IPS DF 4.7 (cell line): ENCODE results near the gene RWDD3.

Experiments
- DNase-seq: peaks from one replicate; pipeline ENCODE4 v3.0.0-alpha.2; 2013; ENCODE audit warnings: low spot score; ENCODE audit errors: extremely low read depth

The RWDD3 gene, protein sequence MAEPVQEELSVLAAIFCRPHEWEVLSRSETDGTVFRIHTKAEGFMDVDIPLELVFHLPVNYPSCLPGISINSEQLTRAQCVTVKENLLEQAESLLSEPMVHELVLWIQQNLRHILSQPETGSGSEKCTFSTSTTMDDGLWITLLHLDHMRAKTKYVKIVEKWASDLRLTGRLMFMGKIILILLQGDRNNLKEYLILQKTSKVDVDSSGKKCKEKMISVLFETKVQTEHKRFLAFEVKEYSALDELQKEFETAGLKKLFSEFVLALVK

DNA sequence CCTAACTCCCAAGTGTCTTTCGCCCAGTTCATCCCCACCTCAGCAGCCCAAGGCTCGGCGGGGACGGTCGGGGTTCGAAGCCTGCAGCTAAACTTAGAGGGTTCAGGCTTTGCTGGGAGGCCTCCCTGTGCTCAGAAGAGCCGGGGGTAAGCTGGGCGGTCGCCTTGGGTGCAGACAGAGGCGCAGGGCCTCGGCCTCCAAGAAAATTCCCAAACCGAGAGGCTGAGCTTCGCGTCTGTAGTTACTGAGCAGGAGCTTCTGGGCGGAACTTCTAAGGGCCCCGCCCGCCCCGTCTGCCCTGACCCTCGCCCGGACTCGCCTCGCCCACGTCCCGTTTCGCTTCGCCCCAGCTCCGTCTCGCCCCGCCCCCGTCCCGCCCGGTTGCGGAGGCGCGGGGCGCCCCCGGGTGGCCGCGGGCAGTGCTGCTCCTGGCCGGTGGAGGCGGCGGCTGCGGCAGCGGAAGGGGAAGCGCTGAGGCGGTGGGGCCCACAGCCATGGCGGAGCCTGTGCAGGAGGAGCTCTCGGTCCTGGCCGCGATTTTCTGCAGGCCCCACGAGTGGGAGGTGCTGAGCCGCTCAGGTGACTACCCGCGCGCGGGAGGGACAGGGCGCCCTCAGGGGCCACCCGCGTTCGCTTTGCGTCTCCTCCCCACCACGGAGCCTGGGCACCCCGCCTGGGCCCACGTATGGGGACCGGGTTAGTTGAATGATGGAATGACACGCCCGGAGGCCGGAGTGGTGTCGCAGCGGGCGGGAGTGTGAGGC lies at the start of gene RWDD3:
RWDD3 (plus strand) TSS at position 474 of the 764 bp plus-strand sequence; CDS start at position 495, 21 bp downstream.
- no peak for DNase-seq

- DNase-seq = no peak
These were observed 47.9 kb upstream of the RWDD3 start for GRCh38 chr1:95186149-95186548.

DNA sequence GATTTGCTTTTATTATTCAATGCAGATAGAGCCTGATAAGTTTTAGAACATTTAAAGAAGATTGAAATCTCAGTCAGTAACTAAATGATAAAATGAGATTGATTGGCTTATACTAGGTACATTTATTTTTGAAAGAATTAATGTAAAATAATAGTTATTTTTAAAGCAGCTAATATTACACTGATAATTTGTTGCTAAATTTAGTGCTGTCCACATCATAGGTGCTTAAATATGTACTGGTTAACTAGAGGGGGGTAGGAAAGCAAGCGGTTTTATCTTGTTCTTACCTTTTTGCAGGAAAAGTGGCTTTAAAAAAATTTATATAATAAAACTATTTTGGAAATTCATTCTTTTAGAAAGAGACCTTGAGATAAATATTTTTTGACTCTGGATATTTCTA lies 40.4 kb upstream of the RWDD3 start:
- no peak for DNase-seq

- no peak for DNase-seq
These were observed 39.0 kb upstream of the RWDD3 start for GRCh38 chr1:95195046-95195445.

DNA sequence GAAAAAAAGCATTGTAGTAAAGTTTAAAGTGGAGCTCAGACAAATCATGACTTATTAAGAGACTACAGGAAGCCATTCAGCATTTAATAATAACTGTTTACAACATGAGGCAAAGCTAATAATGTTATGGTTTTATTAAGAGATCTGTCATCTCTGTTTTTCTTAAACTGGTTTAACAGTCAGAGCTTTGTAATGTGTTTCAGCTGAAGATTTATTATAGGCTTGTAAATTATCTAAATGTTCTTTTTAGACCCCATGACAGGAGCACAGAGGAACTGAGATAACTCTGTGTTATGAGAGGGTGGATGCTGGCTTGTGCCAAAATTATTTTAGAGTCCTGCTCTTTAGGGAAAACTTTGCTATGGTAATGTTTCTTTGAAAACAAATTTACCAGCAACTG lies 38.0 kb upstream of the RWDD3 start:
- DNase-seq = no peak

- DNase-seq = no peak
These were observed 36.3 kb upstream of the RWDD3 start for GRCh38 chr1:95197616-95198252.

DNA sequence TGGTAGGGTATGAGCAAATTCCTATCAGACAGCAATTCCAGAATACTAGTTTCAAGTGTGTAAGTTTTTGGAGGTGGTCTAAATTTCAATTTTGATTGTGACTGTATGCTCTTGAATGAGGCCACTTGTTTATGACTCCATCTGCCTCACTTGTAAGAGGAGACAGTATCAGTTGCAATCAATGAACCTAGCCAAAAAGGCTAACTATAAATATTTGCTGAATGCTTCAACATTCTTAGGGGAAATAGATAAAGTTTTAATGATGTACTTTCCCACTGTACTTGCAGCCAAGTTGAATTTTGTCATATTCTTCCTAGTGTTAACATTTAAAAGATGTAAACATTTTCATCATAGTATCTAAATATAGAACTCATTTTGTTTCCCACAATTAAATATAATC lies 32.1 kb upstream of the RWDD3 start:
- no peak for DNase-seq

GRCh38 chr1:95203908-95204437 lies 30.0 kb upstream of the RWDD3 start:
- no peak for DNase-seq

DNA sequence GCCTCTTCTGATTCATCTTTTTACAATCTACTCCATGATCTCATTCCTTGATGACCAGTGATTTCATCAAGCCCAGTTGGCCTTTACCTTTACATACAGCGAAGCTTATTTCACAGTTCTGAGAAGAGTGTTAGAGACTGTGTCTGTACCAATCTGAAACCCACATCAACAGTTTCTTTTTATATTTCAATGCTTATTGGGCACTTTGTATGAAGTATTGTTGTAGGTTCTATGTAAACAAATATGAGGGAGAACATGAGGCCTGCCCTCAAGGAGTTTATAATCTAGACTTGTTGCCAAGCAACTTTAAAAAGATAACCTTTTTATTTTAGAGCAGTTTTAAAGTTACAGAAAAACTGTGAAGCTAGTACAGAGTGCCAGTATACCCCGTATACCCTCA lies 27.5 kb upstream of the RWDD3 start:
- DNase-seq = no peak

DNA sequence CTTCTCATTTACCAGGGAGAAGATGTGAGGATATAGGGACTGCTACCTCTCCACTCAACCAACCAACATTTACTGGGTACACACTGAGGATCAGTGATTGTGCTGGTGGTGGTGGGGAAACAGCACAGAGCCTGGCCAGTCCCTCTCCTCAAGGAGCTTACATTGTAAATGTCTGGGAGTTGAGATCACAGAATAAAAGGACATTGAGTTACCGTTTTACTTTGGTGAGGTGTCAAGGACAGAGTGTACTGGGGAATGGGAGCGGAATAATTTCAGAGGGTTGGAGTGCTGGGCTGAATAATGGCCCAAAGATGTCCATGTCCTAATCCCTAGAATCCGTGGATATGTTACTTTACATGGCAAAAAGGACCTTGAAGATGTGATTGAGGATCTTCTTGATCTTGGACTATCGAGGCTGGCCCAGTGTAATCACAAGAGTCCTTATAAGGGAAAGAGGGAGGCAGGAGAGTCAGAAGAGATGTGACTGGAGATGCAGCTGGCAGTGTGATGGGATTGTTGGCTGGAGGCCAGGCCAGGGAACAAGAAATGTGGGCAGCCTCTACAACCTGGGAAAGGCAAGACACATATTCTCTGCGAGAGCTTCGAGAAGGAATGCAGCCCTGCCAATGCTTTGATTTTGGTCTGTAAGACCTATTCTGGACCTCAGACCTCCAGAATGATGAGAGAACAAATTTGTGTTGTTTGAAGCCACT lies 26.6 kb upstream of the RWDD3 start:
- DNase-seq = no peak

DNA sequence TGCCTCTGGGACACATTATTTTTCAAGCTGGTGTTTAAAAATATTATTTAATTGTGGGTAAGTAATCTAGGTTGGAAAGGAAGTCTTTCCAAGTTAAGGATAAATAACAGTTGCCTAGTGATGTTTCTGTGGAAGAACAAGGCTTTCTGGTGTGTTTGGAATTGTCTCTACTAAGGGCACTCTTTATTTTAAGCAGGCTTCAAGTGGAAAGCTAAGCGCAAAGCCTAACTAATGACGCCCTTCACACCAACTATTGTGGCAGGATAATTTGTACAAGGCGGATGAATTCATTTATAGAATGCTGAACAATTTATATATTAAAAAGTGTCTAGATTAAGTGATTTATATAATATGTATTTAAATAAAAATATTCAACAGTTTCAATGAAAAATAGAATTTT lies 25.1 kb upstream of the RWDD3 start:
- DNase-seq = no peak

DNA sequence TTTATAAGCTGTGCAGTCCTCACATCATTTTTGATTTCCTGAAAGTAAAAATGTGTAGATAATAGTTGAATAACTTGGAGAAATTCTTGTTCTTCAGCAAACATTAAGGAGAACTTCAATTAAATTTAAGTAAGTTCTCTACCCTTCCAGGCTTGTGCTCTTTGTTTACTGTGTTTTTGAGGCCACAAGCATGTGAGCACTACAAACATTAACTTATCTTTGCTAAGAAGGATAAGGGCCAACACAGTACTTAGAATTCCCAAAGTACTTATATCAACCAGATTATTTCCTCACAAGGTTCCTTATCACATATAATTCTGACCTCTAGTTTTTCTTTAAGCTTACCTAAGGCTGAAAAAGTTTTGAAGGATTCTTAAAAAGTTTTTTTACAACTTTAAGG lies 24.7 kb upstream of the RWDD3 start:
- no peak for DNase-seq

- no peak for DNase-seq
These were observed 17.6 kb upstream of the RWDD3 start for GRCh38 chr1:95216292-95216990.

DNA sequence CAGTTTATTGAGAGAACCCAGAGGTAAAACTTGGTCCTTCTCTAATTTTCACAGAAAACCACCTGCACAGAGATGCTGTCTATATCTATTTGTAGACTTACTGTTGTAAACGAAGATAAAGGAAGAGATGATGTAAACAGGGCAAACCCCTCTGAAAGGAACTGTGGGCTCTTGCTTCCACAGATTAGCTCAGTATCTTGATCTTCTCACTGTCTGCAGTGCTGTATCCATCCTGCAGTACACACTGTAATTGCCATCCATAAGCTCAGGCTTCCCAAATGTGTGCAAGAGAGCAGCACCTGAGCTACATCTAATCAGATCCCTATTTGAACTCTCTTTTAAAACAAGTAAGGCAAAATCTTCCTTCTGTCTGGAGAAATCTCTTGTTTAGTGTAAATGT lies 16.6 kb upstream of the RWDD3 start:
- no peak for DNase-seq

DNA sequence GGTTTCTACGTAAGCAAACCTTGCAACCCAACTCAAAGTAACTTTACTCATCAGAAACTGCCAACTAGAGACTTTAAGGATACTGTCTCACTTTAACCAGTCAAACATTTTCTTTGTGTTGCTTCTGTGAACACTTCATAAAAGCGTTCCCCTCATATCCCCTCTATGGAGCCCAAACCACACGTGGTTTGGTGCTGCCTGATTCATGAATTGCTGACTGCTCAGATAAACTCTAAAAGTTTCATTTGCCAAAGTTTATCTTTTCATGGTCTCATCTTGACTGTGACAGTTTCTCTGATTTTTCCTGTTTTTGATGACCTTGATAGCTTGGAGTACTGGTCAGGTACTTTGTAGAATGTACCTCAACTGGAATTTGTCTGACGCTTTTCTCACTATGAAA lies 14.6 kb upstream of the RWDD3 start:
- no peak for DNase-seq

GRCh38 chr1:95221306-95221705 lies 12.7 kb upstream of the RWDD3 start:
- no peak for DNase-seq

DNA sequence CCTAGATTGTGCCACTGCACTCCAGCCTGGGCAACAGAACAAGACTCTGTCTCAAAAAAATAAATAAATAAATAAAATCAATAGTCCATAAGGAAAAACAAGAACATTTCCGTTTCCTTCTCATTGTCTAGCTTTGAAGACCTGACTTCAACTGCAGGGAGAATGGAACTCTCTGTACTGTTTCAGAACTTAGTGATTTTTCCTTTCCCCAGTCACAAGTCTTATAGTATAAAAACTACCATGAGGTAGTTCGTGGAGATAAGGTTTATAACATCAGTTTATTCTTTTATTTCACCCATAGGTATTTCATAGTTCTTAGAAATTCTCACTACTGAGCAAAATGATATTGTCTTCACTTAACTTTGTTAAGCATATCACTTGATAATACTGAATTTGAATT lies 11.4 kb upstream of the RWDD3 start:
- no peak for DNase-seq

DNA sequence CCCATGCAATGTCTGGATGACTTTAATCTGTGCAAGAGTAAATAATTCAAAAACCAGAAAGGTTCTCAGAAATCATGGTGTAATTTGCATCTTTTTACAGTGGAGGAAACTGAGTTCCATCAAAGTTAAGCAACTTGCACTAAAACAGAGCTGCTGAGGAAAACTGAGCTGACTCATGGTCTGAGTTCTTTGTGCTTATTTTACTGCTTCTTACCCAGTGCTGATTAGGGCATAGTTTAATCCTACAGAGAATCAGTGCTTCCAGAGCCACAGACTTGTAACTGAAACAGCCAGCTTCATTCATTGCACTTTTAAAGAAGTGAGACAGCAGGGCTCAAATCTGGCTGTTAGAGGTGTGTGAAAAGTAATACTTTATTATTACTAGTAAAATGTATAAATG lies 10.9 kb upstream of the RWDD3 start:
- DNase-seq = no peak

- no peak for DNase-seq
These were observed 7.0 kb upstream of the RWDD3 start for GRCh38 chr1:95226781-95227660.

DNA sequence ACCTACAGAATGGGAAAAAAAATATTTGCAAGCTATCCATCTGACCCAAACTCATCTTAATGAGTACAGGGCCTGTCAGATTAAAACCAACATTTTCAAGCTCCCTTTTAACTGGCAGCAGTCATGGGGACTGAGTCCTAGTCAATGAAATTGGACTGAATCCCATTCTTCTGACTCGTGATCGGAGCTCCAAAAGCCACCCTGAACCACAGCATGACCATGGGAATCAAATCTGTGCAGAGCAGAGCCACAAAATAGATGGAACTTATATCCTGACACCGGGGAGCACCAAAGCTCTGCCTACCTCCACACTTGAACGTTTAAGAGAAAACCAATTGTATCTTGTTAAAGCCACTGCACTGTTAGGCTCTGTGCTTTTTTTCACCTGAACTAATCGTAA lies 5.0 kb upstream of the RWDD3 start:
- no peak for DNase-seq
